OCI-LY7 (cell line): ENCODE data around the gene LTV1. TPM values are rescaled to one million over a fixed set of nuclear protein-coding genes. Genes with fewer than 3 reads are reported as not detected.

Source experiments
- BruUV-seq: library from RNA; stranded (reverse); fragments of 400-500 nt; replicated peaks from 2 replicates; lab custom pipeline; 2021; lab: Mats Ljungman, UMichigan
- CTCF ChIA-PET: fragments of 300-600 bp; sonication (Branson Sonifier 250); formaldehyde crosslinking; loops from one replicate; lab custom pipeline; 2022; ENCODE audit warnings: antibody characterized with exemption; ENCODE audit not compliant: unreplicated experiment; lab: Charles Lee
- POLR2A ChIA-PET: fragments of 300-600 bp; sonication (Branson Sonifier 250); formaldehyde crosslinking; loops from one replicate; lab custom pipeline; 2022; ENCODE audit warnings: antibody characterized with exemption; lab: Charles Lee
- DNase-seq: peaks from one replicate; pipeline ENCODE4 v3.0.0-alpha.2; 2015; ENCODE audit warnings: low spot score
- H2AFZ ChIP-seq: fragments of 200-600 bp; sonication (generic), shearing (Covaris generic); 2 replicates; pipeline ENCODE4 v1.6.1; 2014; ENCODE audit warnings: mild to moderate bottlenecking, antibody characterized with exemption, low read length, moderate library complexity
- H3K27ac ChIP-seq: fragments of 200-600 bp; sonication (generic); 2 replicates; pipeline ENCODE4 v1.5.1; 2014; ENCODE audit warnings: mixed run types, low read depth, mild to moderate bottlenecking, moderate library complexity, low read length, inconsistent platforms; ENCODE audit not compliant: poor library complexity, severe bottlenecking
- H3K36me3 ChIP-seq: fragments of 200-600 bp; sonication (generic); 2 replicates; pipeline ENCODE4 v1.6.1; 2014; ENCODE audit warnings: mild to moderate bottlenecking, antibody characterized with exemption, low read length, moderate library complexity, mixed read lengths; ENCODE audit not compliant: insufficient read depth
- H3K4me1 ChIP-seq: fragments of 200-600 bp; sonication (generic); 2 replicates; pipeline ENCODE4 v1.5.1; 2014; ENCODE audit warnings: mild to moderate bottlenecking, low read length; ENCODE audit not compliant: insufficient read depth, poor library complexity, severe bottlenecking
- H3K4me2 ChIP-seq: fragments of 200-600 bp; sonication (generic); 2 replicates; pipeline ENCODE4 v1.6.1; 2014; ENCODE audit warnings: mild to moderate bottlenecking, low read length
- H3K4me3 ChIP-seq: fragments of 200-600 bp; sonication (generic); 2 replicates; pipeline ENCODE4 v1.5.1; 2014; ENCODE audit warnings: mild to moderate bottlenecking, low read depth, low read length; ENCODE audit not compliant: poor library complexity, severe bottlenecking
- H3K79me2 ChIP-seq: fragments of 200-600 bp; sonication (generic); 2 replicates; pipeline ENCODE4 v1.6.1; 2016; ENCODE audit warnings: low read depth, mild to moderate bottlenecking, low read length, moderate library complexity, mixed read lengths; ENCODE audit not compliant: insufficient read depth
- H3K9me2 ChIP-seq: fragments of 200-600 bp; sonication (generic); 2 replicates; pipeline ENCODE4 v1.6.1; 2016; ENCODE audit warnings: mild to moderate bottlenecking, low read length, mixed read lengths; ENCODE audit not compliant: insufficient read depth
- H3K9me3 ChIP-seq: fragments of 200-600 bp; sonication (generic); 2 replicates; pipeline ENCODE4 v1.6.1; 2014; ENCODE audit warnings: mild to moderate bottlenecking, mixed run types, low read length, mixed read lengths
- H4K20me1 ChIP-seq: fragments of 200-600 bp; sonication (generic); 2 replicates; pipeline ENCODE4 v1.6.1; 2014; ENCODE audit warnings: mild to moderate bottlenecking, antibody characterized with exemption, low read length, moderate library complexity, mixed read lengths; ENCODE audit not compliant: insufficient read depth
- CTCF ChIP-seq: fragments of 200-600 bp; sonication (generic); conservative IDR thresholded peaks from 2 replicates; pipeline ENCODE4 v1.5.1; 2014; ENCODE audit warnings: mild to moderate bottlenecking, antibody characterized with exemption, low read length, moderate library complexity, mixed read lengths
- EZH2phosphoT487 ChIP-seq: fragments of 200-600 bp; sonication (generic); IDR thresholded peaks from 2 replicates; pipeline ENCODE4 v1.6.1; 2018; ENCODE audit warnings: low read depth, borderline replicate concordance, mild to moderate bottlenecking, mixed run types, antibody characterized with exemption, low read length, moderate library complexity, mixed read lengths
- intact Hi-C: fragments of 100-400 bp; cut with micrococcal nuclease; formaldehyde crosslinking; loops from one replicate; pipeline ENCODE4 v1.10.0; 2022; ENCODE audit not compliant: unreplicated experiment
- total RNA-seq, 2 experiments: library from RNA; depleted of rRNA in 1 of 2; stranded (reverse); fragments of >200 nt in 1 of 2; shearing (Covaris generic) in 1 of 2; gene quantifications; 2 replicates each; pipeline ENCODE4 v1.2.3, GENCODE V29; 2014 to 2022

Gene LTV1
- total RNA-seq, 2 experiments from 2014 or later, result 25.6 to 37.3 TPM

- no peak overlapping the region for H3K4me3 ChIP-seq
- BruUV-seq, result no TSS peak
- H3K4me2 ChIP-seq, result no peak overlapping the region
- intact Hi-C loops, result no loop called here
- H3K9me2 ChIP-seq, result no peaks in the 10 kb centered on the region
- peaks cover 5% of the 10 kb centered on the region for H3K4me1 ChIP-seq
- H2AFZ ChIP-seq, result no peak overlapping the region
- TF ChIP-seq CTCF (no peak), EZH2phosphoT487 (no peak)
- no peaks in the 10 kb centered on the region for H4K20me1 ChIP-seq
- POLR2A ChIA-PET, result no interaction called here
- DNase-seq, result no peak
- peaks cover 10% of the 10 kb centered on the region for H3K79me2 ChIP-seq
- no peak overlapping the region for H3K27ac ChIP-seq
- CTCF ChIA-PET, result no interaction called here
- no peaks in the 10 kb centered on the region for H3K9me3 ChIP-seq
- no peaks in the 10 kb centered on the region for H3K36me3 ChIP-seq
Measured at GRCh38 chr6:143839196-143839595, 3.9 kb upstream of the LTV1 start.

- Histone ChIP-seq H4K20me1 (no peaks in the 10 kb centered on the region), H3K9me2 (no peaks in the 10 kb centered on the region), H2AFZ (no peak overlapping the region), H3K4me1 (peaks cover 13% of the 10 kb centered on the region), H3K79me2 (peaks cover 26% of the 10 kb centered on the region), H3K36me3 (peaks cover 12% of the 10 kb centered on the region), H3K4me3 (no peak overlapping the region), H3K4me2 (no peak overlapping the region), H3K27ac (no peak overlapping the region), H3K9me3 (no peaks in the 10 kb centered on the region)
- BruUV-seq, result no TSS peak
- ChIA-PET CTCF (no interaction called here), POLR2A (interaction anchor here (0.5 kb wide), 1 partner anchor 221 kb away, joined by 3 read pairs; no protein-coding TSS in a partner anchor)
- intact Hi-C loops, result loop anchor here (5.0 to 10.0 kb wide), 6 partner anchors 224 to 896 kb away; partner anchors contain the start of genes ADAT2, HIVEP2 and PEX3
- no peak for TF ChIP-seq CTCF
- TF ChIP-seq EZH2phosphoT487, result no peak
- DNase-seq, result no peak
Measured at GRCh38 chr6:143840595-143841265, 2.4 kb upstream of the LTV1 start.

GRCh38 chr6:143842461-143842901 is 657 bp upstream of the LTV1 start:
- BruUV-seq, result TSS peak; percentile 100
- Histone ChIP-seq H3K4me1 (peaks cover 13% of the 10 kb centered on the region), H3K9me2 (no peaks in the 10 kb centered on the region), H2AFZ (peak overlapping the region; percentile 74), H3K27ac (peak overlapping the region; percentile 48), H3K36me3 (peaks cover 30% of the 10 kb centered on the region), H3K9me3 (no peaks in the 10 kb centered on the region), H3K4me3 (peak overlapping the region; percentile 98), H4K20me1 (no peaks in the 10 kb centered on the region), H3K79me2 (peaks cover 37% of the 10 kb centered on the region), H3K4me2 (peak overlapping the region; percentile 67)
- POLR2A ChIA-PET, result interaction anchor here (0.7 to 2.3 kb wide), 5 partner anchors 17 to 905 kb away, joined by 3 to 10 read pairs (median 5); partner anchors contain the start of genes ADAT2 and PEX3
- TF ChIP-seq CTCF, result no peak
- no peak for TF ChIP-seq EZH2phosphoT487
- intact Hi-C loops, result loop anchor here (5.0 to 10.0 kb wide), 6 partner anchors 222 to 898 kb away; partner anchors contain the start of genes ADAT2, HIVEP2 and PEX3
- CTCF ChIA-PET, result no interaction called here
- no peak for DNase-seq
